NT2/D1 (cell line): Measurements from ENCODE around the gene REPS1.

Source experiments
- YY1 ChIP-seq: IDR thresholded peaks from 2 replicates; pipeline ENCODE4 v1.6.1; 2011; ENCODE audit not compliant: insufficient read length, insufficient read depth
- ZNF274 ChIP-seq: IDR thresholded peaks from 2 replicates; pipeline ENCODE4 v1.6.1; 2011; ENCODE audit warnings: mild to moderate bottlenecking, low read depth, low read length

- TF ChIP-seq YY1 (no peak), ZNF274 (no peak)
Observed at GRCh38 chr6:138957484-138957883, 30.6 kb downstream of the REPS1 start.
